Neural cell (in vitro differentiated cells): Measurements from ENCODE around the gene AASDH.

Experiments used
- CTCF ChIP-seq: fragments of 450-650 bp; IDR thresholded peaks from 2 replicates; pipeline ENCODE4 v1.5.1; 2014; ENCODE audit warnings: antibody characterized with exemption, mild to moderate bottlenecking, moderate library complexity; ENCODE audit not compliant: poor library complexity, severe bottlenecking
- EP300 ChIP-seq: fragments of 450-650 bp; conservative IDR thresholded peaks from 2 replicates; pipeline ENCODE4 v1.6.1; 2014; ENCODE audit warnings: antibody characterized with exemption, mild to moderate bottlenecking, moderate library complexity; ENCODE audit not compliant: poor library complexity, severe bottlenecking
- EZH2 ChIP-seq: fragments of 200-600, 300-800 bp; shearing (Covaris generic), sonication (generic); IDR thresholded peaks from 2 replicates; pipeline ENCODE4 v1.6.1; 2014; ENCODE audit warnings: antibody characterized with exemption, low read length, borderline replicate concordance, mild to moderate bottlenecking; ENCODE audit not compliant: insufficient read depth, poor library complexity, severe bottlenecking
- POLR2AphosphoS5 ChIP-seq: IDR thresholded peaks from 2 replicates; pipeline ENCODE4 v1.6.1; 2012
- RAD21 ChIP-seq: fragments of 450-650 bp; conservative IDR thresholded peaks from 2 replicates; pipeline ENCODE4 v1.6.1; 2014; ENCODE audit warnings: antibody characterized with exemption, mild to moderate bottlenecking, moderate library complexity

- TF ChIP-seq EP300 (no peak), CTCF (no peak), POLR2AphosphoS5 (no peak), EZH2 (no peak), RAD21 (no peak)
These were observed 38.2 kb upstream of the AASDH start for GRCh38 chr4:56425518-56425917.
